Left colon (tissue), 2 donors: ENCODE results near the gene STAB2. TPM values are rescaled to one million over a fixed set of nuclear protein-coding genes. Genes with fewer than 3 reads are reported as not detected.

Experiments used
- ATAC-seq: fragments of 200-7000 bp; cut with Tn5 transposase; one replicate; pipeline ENCODE4 v1.9.1; 2020; ENCODE audit warnings: mild to moderate bottlenecking, moderate library complexity
- DNase-seq, 2 donors: peaks; one replicate each; pipeline ENCODE4 v3.0.0-alpha.2; 2020
- intact Hi-C, 2 donors: fragments of 100-400 bp; cut with DNase I in 1 of 2; cut with micrococcal nuclease in 1 of 2; formaldehyde crosslinking; loops; one replicate each; pipeline versions ENCODE4 v1.11.2 to v1.14.0; 2022; cut with DNase I, micrococcal nuclease
- long read RNA-seq: library from polyadenylated mRNA; unstranded; transcript quantifications from one replicate; pipeline ENCODE4 v2.0.0, GENCODE V29; 2021
- total RNA-seq, 2 donors: library from RNA; stranded (reverse); fragmentation: NEBNext Ultra II Directional; extraction: Animal tissue kit (Norgen Biotek cat#: 25700); gene quantifications; one replicate each; pipeline ENCODE4 v1.2.1, GENCODE V29; 2021
- donor health status: DM: no; HTN: no; CAD: no.
- donor health status: DM: yes; HTN: yes; CAD: no.

The STAB2 gene
- 1 to 10 TPM in 1 of 2 donors, under 1 TPM in 1; 0.92 to 2.0 TPM for total RNA-seq
- long read RNA-seq, partial matches to known transcripts: 0 of 1 reads
- long read RNA-seq, other reads (novel, unspliced or antisense): 1 of 1 reads

DNA sequence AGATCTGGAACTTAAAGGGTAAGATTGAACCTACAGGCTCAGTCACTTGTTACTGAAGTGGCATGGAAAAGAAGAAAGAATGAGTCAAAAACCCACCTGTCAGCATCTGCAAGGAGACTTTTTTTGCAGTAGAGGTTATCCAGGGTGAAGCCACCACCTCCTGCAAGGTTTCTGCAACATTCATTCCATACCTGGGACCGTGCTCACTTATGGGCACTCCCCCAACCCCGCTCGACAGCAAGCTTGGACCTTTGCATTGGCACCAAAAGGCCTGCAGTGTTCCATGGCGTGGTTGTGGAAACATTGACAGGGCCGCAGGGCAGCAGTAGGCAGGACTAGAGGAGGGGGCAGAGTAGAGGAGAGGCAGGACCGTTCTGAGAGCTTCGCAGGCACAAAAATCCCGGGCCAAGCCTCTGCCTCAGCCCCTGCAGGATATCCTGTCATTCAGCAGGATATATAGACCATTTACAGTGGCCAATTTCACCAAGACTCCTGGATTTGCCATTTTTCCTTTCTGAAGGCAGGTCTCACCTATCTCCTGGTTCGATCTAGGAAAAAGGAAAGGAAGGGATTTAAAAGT is at the start of gene STAB2:
STAB2 (plus strand) TSS at position 483 of the 580 bp plus-strand sequence. CDS start 204 bp downstream, outside the sequence.
- intact Hi-C loops: no loop called here
- DNase-seq: no peak
- no peak for ATAC-seq

DNA sequence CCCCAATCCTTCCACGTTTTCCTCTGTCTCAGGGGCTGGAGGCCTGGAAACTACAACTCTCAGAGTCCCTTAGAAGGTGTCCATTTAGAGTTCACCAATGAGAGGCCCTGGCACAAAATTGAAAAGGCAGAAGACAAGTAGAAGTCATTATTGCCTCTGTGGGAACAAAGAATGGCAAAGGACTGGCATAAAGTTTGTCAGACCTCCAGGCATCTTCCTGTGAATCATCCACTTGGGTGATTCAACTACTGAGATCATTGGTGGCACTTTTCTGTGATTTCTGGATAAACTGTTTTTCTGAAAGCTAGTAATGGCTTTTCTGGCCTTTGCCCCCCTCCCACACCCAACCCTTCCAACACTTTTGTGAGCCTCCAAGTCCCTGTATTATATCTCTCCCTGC is 48.7 kb upstream of the STAB2 start:
- intact Hi-C loops: no loop called here
- DNase-seq (no peak), ATAC-seq (no peak)

DNA sequence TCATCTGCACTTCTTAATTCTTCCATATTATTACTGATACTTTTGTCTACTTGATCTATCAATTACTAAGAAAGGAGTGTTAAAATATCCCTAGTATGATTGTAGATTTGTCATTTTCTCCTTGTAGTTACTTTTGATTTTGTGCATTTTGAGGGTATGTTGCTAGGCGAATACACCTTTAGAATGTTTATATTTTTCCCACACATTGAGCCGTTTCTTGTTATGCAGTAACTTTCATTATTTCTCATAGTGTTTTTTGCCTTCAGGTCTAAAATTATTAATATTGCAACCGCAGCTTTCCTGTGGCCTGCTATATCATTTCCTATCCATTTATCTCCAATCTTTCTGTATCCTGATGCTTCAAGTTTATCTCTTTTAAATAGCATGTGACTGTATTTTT is 46.8 kb upstream of the STAB2 start:
- intact Hi-C loops: loop anchor here in 1 of 2 donors (10.0 kb wide), 1 partner anchor 596 kb away; no protein-coding TSS in a partner anchor
- no peak for DNase-seq
- ATAC-seq: no peak

- intact Hi-C loops: loop anchor here in 1 of 2 donors (10.0 kb wide), 1 partner anchor 597 kb away; no protein-coding TSS in a partner anchor
- ATAC-seq (no peak), DNase-seq (no peak)
Observed at GRCh38 chr12:103542078-103542477, 45.0 kb upstream of the STAB2 start.

- no peak for DNase-seq
- no peak for ATAC-seq
- intact Hi-C loops: loop anchor here (5.0 to 10.0 kb wide), 2 partner anchors 602 to 660 kb away; no protein-coding TSS in a partner anchor
Observed at GRCh38 chr12:103546959-103547358, 40.1 kb upstream of the STAB2 start.

- DNase-seq (no peak), ATAC-seq (no peak)
- intact Hi-C loops: loop anchor here (5.0 to 10.0 kb wide), 2 partner anchors 603 to 660 kb away; no protein-coding TSS in a partner anchor
Observed at GRCh38 chr12:103547376-103547775, 39.7 kb upstream of the STAB2 start.

GRCh38 chr12:103547929-103548328 is 39.1 kb upstream of the STAB2 start:
- DNase-seq (no peak), ATAC-seq (no peak)
- intact Hi-C loops: loop anchor here (2.0 to 10.0 kb wide), 3 partner anchors 599 to 661 kb away; no protein-coding TSS in a partner anchor

DNA sequence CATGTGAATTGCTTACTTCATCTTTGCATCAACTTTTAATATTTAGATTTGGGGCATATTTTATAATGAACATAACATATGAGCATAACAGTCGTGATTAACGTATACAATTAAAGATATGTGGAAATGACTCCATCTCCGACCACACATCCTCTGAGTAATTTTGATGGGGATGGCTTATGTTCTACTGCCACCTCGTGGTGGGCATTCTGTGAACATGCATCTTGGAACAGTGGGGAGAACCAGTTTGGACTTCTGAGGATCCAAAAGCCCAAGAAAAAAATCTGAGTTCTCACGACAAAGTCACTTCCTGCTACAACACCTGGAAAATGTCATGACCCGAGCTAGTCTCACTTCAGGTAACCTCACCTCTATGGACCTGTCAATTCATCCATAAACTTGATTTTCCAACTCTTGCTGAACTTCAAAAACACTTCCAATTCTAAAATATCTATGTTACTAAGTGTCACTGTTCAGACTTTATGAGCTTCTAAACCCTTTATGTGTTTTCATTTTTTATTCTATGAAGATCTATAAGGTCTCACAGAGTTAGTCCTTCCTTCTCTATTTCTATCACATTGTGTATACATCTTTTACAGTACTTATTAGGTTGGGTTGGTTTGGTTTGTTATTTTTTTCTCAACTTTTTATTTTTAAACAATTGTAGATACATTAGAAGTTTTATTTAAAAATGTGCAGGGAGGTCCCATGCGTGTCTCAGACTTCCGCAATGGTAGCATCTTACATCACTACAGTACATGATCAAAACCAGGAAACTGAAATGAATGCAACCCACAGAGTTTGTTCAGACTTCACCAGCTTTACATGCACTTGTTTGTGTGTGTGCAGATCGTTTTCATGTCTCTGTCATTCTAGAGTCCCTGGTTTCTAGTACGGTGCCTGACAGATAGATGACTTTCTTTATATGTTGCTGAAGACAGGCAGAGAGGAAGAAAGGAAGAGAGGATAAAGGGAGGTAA is 38.2 kb upstream of the STAB2 start:
- intact Hi-C loops: loop anchor here (2.0 to 10.0 kb wide), 3 partner anchors 600 to 662 kb away; no protein-coding TSS in a partner anchor
- peak; percentile 64 for ATAC-seq

DNA sequence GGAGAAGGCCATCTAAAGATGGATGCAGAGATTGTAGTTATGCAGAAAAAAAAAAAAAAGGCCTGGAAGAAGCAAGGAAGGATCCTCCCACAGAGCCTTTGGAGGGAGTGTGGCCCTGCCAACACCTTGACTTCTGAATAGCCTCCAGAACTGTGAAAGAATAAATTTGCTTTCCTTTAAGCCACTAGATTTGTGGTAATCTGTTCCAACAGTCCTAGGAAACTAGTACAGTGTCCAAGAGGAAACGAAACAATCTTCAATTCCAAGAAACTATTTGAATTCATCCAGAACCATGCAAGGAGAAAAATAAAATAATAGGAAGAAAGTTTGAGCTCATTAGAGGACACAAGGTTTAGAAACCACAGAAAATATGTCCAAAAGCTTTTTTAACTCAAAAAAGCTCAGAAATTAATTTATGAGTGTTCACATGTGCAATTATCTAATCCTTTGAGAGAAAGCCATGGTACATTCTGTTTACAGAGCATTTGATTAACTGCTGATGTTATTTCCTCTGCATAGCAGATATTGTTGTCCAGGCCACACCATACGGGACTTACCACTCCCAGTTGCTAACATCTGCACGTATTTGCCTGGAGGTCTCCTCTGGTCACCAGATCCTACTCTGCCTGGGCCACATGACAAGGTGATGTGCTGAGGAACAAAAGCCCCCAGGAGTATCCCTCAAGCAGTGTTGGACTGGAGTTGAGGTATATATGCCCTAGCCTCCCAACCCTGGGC is 30.0 kb upstream of the STAB2 start:
- intact Hi-C loops: no loop called here

More for the DNA sequence above, 38.2 kb upstream of the STAB2 start:
- DNase-seq: peak; percentile 36 to 67

GRCh38 chr12:103557628-103558010 is 29.5 kb upstream of the STAB2 start:
- DNase-seq: no peak
- no peak for ATAC-seq
- intact Hi-C loops: no loop called here

More for the DNA sequence above, 30.0 kb upstream of the STAB2 start:
- no peak for DNase-seq
- no peak for ATAC-seq

- no peak for ATAC-seq
- DNase-seq: no peak
- intact Hi-C loops: no loop called here
Observed at GRCh38 chr12:103558879-103559278, 28.2 kb upstream of the STAB2 start.

DNA sequence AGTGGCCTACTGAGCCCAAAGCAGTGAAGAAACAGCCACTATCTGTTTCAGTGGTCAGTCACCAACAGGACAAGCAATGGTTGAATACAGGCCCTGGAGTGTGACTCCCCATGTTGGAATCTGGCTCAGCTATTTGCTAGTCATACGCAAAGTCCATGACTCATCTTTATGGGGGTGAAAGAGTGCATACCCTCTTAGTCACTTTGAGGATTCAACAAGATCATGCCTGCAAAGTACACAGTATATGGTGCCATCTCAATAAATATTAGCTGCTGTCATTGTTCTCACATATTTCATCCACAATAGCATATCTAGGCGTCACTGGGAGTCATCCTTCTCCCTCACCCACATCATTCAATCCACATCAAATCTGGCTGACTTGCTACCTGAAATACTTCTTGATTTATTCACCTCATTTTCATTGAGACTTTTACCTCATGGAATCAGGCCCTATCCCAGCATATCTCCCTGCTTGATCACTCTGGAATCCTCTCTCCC is 26.4 kb upstream of the STAB2 start:
- DNase-seq (no peak), ATAC-seq (no peak)
- intact Hi-C loops: no loop called here

- DNase-seq (no peak), ATAC-seq (no peak)
- intact Hi-C loops: no loop called here
Observed at GRCh38 chr12:103561174-103561573, 25.9 kb upstream of the STAB2 start.

- intact Hi-C loops: no loop called here
- no peak for DNase-seq
- ATAC-seq: no peak
Observed at GRCh38 chr12:103566398-103566797, 20.7 kb upstream of the STAB2 start.

GRCh38 chr12:103569278-103569677 is 17.8 kb upstream of the STAB2 start:
- no peak for ATAC-seq
- intact Hi-C loops: no loop called here
- no peak for DNase-seq

- intact Hi-C loops: no loop called here
- peak; percentile 76 for ATAC-seq
- DNase-seq: peak; percentile 33 to 39
Observed at GRCh38 chr12:103571286-103571685, 15.8 kb upstream of the STAB2 start.

GRCh38 chr12:103572312-103573045 is 14.6 kb upstream of the STAB2 start:
- intact Hi-C loops: no loop called here
- DNase-seq (no peak), ATAC-seq (no peak)

GRCh38 chr12:103573185-103573584 is 13.9 kb upstream of the STAB2 start:
- DNase-seq (no peak), ATAC-seq (no peak)
- intact Hi-C loops: no loop called here
